Effector CD4-positive, alpha-beta T cell (primary cell): ENCODE data around the gene TFRC.
"Not testable (repeated sequence)": the region's sequence is repeated elsewhere in the genome, so short reads cannot be mapped to it uniquely, and the experiment has no call there.

Experiments used
- DNase-seq: peaks from one replicate; pipeline ENCODE4 v3.0.0-alpha.2; 2020

The TFRC gene

GRCh38 chr3:196002721-196003120, 79.2 kb downstream of the TFRC start:
- DNase-seq = not testable (repeated sequence)

GRCh38 chr3:196001240-196001639, 80.7 kb downstream of the TFRC start:
- DNase-seq = not testable (repeated sequence)

GRCh38 chr3:196000360-196000950, 81.4 kb downstream of the TFRC start:
- not testable (repeated sequence) for DNase-seq

- DNase-seq = no peak
Measured at GRCh38 chr3:195999896-196000295, 82.0 kb downstream of the TFRC start.
